Activated CD4-positive, alpha-beta T cell treated with anti-CD3 and anti-CD28 coated beads, Interleukin-2, amount 50 U/mL, for 1 hour (primary cell): ENCODE results near the gene ADCY5.

Experiments
- DNase-seq: peaks from one replicate; pipeline ENCODE4 v3.0.0-alpha.2; 2020

The ADCY5 gene

DNA sequence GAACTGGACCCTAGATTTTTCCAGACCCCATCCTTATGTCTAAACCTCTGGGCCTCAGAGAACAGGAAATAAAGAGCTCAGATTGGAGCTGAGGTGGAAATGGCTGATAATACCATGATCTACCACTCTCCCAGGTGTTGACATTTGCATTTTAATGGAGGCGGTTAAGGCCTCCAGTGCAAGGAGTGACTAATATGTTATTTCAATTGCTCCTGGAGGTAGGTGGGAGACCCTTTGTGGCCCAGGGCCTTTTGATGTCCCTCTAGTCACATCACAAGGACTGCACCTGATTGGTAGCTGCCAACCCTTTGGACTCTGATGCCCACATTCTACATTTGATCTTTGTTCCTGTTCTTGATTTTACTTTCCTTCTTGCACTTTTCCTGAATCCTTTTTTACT is 9.0 kb upstream of the ADCY5 start:
- no peak for DNase-seq

GRCh38 chr3:123453675-123454074 is 4.8 kb upstream of the ADCY5 start:
- DNase-seq: no peak

- no peak for DNase-seq
Measured at GRCh38 chr3:123451186-123451585, 2.3 kb upstream of the ADCY5 start.

- DNase-seq: no peak
Measured at GRCh38 chr3:123449997-123450604, 1.2 kb upstream of the ADCY5 start.

- no peak for DNase-seq
Measured at GRCh38 chr3:123449102-123449996, 459 bp upstream of the ADCY5 start.

- peak; percentile 27 for DNase-seq
Measured at GRCh38 chr3:123447749-123448517, 957 bp downstream of the ADCY5 start.

GRCh38 chr3:123447416-123447748 is 1.5 kb downstream of the ADCY5 start:
- DNase-seq: no peak

- DNase-seq: no peak
Measured at GRCh38 chr3:123446610-123447109, 2.2 kb downstream of the ADCY5 start.

- DNase-seq: no peak
Measured at GRCh38 chr3:123446210-123446609, 2.7 kb downstream of the ADCY5 start.

- no peak for DNase-seq
Measured at GRCh38 chr3:123445702-123446101, 3.2 kb downstream of the ADCY5 start.

GRCh38 chr3:123444744-123445143 is 4.1 kb downstream of the ADCY5 start:
- no peak for DNase-seq

DNA sequence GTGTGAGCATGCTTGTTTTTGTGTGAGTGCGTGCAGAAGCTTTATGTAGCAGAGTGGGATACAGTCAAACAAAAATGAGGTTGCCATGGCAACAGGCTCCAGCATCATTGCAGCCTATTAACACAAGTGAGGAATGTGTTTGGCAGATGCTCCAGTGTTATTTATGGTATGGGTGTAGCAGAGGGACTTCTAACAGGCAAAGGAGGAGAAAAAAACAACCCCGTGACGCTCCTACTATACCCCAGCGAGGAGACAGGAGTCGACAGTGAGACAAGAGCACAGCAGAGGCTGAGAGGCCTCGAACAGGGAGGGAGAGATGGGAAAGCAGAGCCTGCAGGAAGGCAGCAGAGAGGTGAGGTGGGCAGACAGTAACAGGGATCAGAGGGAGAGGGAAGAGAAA is 4.9 kb downstream of the ADCY5 start:
- no peak for DNase-seq

GRCh38 chr3:123442908-123443307 is 6.0 kb downstream of the ADCY5 start:
- no peak for DNase-seq

- no peak for DNase-seq
Measured at GRCh38 chr3:123442125-123442524, 6.8 kb downstream of the ADCY5 start.

GRCh38 chr3:123439806-123440580 is 8.9 kb downstream of the ADCY5 start:
- no peak for DNase-seq

DNA sequence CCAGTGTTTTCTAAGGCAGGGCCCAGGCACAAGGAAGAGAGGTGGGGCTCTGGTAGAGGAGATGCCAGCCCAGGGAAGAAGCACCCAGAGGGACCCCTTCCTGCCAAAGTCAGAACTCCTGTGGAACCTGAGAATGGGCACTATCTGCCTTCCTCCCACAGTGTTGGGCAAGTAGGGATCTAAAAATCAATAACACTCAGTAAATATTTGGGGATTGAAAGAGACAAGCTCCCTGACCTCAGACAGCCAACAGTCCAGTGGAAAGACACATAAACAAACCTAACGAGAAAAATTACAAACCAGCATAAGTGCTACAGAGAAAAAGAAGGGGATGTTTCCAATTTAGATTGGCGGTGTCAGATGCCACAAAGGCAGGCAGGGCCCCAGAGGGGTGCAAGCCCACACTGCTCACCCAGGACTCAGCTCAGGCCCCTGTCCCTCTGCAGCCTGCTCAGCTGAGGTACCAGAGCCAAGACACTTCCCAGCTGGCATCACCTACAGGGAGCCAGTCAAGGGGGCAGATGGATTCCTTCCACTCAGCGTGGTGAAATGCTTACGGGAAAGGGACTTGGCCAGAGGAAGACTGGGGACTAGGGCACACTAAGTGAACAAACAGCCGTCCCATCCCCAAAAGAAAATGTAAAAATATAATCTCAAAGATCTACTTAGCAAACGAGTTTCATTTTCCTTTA is 15.9 kb downstream of the ADCY5 start:
- DNase-seq: no peak

DNA sequence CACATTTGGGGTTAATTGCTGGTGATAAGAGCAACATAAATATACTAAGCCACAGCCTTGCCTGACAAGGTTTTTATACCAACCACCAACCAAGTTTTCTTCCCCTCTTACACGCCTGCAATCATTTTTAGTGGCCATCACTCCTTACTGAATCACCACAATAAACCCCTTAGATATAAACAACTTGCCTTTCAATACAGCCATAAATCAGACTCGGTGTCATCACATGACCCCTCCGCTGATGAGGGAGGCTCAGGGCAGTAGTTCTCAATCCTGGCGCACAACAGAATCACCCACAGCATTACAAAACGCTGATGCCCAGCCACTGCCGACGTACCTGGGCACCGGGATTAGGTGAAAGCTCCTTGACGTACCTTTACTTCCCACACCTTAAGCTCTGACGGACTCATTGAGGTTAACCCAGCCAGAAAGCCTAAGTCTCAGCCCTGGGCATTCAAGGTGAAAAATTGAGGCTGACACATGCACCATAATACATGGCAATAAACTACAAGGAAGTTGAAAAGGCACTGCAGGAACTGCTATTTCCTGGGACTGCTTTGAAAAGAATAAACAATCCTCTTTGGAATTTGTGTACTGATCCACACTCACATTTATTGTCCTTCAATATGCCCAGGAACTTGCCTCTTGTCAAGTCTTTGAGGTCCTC is 17.1 kb downstream of the ADCY5 start:
- DNase-seq: no peak

GRCh38 chr3:123431007-123431657 is 17.8 kb downstream of the ADCY5 start:
- DNase-seq: no peak

DNA sequence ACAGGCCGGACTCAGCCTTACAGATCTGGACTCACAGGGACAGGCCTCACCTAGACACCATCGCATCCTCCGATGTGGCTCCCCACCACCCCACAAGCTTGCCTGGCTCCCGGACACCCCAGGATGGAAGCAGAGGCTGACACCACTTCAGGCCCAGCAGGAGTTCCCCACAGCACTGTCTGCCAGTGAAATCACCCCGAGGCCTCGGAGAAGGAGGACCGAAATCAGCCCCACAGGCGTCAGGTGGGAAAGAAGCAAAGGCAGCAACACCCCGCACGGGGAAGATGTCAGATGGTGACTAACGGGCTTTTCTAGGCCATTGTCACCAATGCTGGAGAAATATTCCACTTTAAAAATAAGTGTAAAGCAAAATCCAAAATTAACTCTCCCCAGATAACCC is 18.6 kb downstream of the ADCY5 start:
- DNase-seq: no peak

DNA sequence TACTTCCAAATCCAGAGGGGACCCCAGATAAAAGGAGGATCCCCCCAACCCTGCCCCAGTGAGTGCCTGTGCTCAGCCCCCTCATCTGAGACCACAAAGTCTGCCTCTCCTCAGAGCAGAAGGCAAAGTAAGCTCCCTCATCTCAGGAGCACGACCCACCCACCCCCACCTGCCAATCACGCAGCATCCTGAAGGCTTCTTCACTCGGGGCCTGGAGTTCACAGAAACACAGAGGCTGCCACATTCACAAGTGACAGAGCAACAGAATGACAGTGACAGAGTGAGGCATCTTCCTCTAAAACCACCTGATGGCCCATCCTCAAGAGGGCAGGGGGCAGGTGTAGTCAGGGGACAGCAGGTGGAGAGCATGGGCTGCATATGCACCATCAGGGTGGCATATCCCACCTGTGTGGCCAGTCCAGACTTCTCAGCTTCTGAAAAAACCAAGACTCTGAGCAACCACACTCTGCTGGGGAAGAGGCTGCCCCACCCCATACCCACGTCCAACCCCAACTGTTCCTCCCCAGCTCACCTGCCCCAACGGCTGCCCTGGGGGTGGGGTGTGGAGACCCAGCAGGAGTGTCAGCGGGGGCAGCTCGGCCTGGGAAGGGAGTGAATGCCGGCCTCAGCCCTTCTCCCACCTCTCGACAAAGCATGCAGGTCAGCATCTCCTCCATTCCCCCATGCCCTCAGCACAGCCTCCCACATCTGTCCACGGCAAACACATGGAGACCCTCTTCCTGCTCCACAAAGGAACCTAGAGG is 19.3 kb downstream of the ADCY5 start:
- no peak for DNase-seq
